Suprapubic skin (tissue), 3 donors: ENCODE data around the gene TSPAN18.

Source experiments
- POLR2A ChIP-seq, 2 donors: fragments of 450-650 bp; IDR thresholded peaks; one replicate each; pipeline ENCODE4 v1.6.1; 2017; ENCODE audit warnings: antibody characterized with exemption in 2 of 2, mild to moderate bottlenecking in 2 of 2, moderate library complexity in 2 of 2
- TF ChIP-seq, protein P1 (sequence below), 2 donors: fragments of 200-600 bp in 1 of 2; fragments of 450-650 bp in 1 of 2; sonication (generic) in 1 of 2; IDR thresholded peaks; one replicate each; pipeline ENCODE4 v1.5.1; 2016 to 2019; ENCODE audit warnings: antibody characterized with exemption in 2 of 2, mild to moderate bottlenecking in 1 of 2, moderate library complexity in 1 of 2

DNA sequence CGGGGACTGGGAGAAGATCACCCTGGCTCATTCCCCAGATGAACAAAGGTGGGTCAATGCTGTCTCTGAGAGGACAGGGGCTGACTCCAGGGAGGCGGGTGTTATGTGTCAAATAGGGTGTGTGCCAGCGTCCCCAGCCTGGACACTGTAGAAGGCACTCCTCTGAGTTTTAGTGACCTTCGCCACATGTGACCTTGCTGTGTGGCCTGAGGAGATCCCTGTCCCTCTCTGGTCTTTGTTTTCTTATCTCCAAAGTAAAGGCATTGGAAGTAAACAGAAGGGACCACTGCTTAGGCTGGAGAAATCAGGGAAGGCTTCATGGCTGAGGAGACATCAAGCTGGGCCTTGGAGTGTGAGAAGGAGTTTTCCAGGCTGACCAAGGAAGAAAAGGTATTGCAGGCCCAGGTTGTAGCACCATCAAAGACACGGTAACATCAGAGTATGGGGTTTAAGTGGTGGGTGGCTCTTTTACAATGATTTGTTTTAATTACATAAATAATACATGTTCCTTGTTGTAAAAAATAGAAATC lies 149.5 kb downstream of the TSPAN18 start:
- TF ChIP-seq, protein P1, sequence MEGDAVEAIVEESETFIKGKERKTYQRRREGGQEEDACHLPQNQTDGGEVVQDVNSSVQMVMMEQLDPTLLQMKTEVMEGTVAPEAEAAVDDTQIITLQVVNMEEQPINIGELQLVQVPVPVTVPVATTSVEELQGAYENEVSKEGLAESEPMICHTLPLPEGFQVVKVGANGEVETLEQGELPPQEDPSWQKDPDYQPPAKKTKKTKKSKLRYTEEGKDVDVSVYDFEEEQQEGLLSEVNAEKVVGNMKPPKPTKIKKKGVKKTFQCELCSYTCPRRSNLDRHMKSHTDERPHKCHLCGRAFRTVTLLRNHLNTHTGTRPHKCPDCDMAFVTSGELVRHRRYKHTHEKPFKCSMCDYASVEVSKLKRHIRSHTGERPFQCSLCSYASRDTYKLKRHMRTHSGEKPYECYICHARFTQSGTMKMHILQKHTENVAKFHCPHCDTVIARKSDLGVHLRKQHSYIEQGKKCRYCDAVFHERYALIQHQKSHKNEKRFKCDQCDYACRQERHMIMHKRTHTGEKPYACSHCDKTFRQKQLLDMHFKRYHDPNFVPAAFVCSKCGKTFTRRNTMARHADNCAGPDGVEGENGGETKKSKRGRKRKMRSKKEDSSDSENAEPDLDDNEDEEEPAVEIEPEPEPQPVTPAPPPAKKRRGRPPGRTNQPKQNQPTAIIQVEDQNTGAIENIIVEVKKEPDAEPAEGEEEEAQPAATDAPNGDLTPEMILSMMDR (IDR thresholded peaks at IDR 0.05) = no peak
- TF ChIP-seq POLR2A (IDR thresholded peaks at IDR 0.05) = no peak
